NCI-H446 (cell line): ENCODE measurements around the gene APOE.
A peak's percentile ranks its signal among the peaks of the same experiment; 100 is the strongest.
"Not testable (repeated sequence)": the region's sequence is repeated elsewhere in the genome, so short reads cannot be mapped to it uniquely, and the experiment has no call there.

Source experiments
- DNase-seq, 2 experiments: peaks; one replicate each; lab custom pipeline; 2025; lab: John Stamatoyannopoulos, UW

The APOE gene

DNA sequence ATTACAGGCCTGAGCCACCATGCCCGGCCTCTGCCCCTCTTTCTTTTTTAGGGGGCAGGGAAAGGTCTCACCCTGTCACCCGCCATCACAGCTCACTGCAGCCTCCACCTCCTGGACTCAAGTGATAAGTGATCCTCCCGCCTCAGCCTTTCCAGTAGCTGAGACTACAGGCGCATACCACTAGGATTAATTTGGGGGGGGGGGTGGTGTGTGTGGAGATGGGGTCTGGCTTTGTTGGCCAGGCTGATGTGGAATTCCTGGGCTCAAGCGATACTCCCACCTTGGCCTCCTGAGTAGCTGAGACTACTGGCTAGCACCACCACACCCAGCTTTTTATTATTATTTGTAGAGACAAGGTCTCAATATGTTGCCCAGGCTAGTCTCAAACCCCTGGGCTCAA, 4.2 kb downstream of the APOE start:
- no peak for DNase-seq

DNA sequence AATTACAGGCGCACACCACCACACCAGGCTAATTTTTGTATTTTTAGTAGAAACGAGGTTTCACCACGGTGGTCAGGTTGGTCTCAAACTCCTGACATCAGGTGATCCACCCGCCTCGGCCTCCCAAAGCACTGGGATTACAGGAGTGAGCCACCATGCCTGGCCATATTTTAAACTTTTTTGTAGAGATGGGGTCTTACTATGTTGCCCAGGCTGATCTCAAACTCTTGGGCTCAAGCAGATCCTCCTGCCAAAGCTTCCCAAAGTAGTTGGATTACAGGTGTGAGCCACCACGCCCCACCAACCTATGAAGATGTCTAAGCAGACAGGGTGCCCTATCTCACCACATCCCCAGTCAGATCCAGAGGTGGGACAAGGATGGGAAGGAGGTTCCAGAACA, 6.3 kb downstream of the APOE start:
- DNase-seq = not testable (repeated sequence)

DNA sequence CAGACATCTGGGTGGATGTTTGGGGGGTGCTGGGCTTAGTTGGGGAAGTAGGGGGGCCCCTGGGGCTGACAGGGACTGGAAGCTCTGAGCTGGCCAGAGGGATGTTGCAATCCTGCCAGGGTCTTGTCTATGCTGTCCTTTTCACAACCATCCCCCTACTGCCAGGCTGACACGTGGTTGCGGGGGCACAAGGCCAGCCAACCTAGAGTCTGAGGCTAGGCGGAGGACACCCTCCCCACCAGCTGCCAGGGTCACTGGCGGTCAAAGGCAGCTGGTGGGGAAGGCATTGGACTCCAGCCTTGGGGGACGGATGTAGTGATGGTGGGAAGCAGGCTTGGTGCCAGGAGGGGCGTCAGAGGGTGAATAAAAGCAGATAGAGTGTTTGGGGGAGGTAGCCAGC, 7.3 kb downstream of the APOE start:
- DNase-seq = peak in 1 of 2 experiments; percentile 67

DNA sequence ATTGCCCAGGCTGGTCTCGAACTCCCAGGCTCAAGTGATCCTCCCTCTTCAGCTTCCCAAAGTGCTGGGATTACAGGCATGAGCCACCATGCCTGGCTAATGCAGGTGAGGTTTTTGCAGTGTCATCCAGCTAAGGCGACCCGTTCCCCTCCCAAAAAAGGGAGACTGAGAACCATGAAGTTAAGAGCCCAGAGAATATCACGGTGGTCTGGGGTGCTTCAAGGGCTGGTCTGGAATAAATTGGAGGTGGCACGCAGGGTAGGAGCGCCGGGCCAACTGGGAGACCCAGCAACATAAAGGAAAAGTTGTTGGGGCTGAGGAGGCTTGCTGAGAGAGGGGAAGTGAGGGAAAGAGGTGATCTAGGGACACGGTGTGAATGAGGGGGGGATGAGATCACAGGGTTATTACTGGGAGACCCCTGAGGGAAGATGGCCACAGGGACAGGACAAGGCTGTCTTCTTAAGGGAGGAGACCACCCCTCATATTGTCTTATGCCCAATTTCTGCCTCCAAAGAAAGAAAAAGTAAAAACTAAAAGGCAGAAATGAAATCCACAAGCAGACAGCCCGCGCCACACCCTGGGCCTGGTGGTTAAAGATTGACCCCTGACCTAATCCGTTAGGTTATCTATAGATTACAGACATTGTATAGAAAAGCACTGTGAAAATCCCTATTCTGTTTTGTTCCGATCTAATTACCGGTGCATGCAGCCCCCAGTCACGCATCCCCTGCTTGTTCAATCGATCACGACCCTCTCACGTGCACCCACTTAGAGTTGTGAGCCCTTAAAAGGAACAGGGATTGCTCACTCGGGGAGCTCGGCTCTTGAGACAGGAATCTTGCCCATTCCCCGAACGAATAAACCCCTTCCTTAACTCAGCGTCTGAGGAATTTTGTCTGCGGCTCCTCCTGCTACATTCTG, 8.2 kb downstream of the APOE start:
- not testable (repeated sequence) for DNase-seq

DNA sequence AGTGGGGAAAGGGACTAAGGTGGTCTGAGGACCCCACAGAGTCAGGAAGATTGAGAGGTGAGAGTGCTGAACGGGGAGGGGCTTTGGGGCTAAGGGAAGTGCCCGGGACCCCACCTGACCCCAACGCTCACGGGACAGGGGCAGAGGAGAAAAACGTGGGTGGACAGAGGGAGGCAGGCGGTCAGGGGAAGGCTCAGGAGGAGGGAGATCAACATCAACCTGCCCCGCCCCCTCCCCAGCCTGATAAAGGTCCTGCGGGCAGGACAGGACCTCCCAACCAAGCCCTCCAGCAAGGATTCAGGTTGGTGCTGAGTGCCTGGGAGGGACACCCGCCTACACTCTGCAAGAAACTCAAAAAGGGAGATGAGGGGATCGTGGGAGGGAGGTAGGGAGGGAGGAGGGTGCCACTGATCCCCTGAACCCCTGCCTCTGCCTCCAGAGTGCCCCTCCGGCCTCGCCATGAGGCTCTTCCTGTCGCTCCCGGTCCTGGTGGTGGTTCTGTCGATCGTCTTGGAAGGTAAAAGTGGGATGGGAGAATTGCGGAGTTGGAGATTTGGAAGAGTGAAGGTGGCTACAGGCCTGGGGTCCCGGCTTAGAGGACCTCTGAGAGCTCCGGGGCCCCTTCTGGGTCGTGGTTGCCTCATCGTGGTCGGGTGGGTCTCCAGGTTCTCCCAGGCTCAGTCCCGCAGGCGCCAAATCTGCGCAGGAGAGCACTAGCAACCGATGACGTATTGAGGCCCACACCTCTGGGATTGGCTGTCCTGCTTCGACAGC, 9.0 kb downstream of the APOE start, which contains the start of gene APOC1:
TSS of gene APOC1 (plus strand) at position 176 of the 774 bp plus-strand sequence. CDS start at position 460, 284 bp downstream.
- peak; percentile 81 to 91 for DNase-seq

DNA sequence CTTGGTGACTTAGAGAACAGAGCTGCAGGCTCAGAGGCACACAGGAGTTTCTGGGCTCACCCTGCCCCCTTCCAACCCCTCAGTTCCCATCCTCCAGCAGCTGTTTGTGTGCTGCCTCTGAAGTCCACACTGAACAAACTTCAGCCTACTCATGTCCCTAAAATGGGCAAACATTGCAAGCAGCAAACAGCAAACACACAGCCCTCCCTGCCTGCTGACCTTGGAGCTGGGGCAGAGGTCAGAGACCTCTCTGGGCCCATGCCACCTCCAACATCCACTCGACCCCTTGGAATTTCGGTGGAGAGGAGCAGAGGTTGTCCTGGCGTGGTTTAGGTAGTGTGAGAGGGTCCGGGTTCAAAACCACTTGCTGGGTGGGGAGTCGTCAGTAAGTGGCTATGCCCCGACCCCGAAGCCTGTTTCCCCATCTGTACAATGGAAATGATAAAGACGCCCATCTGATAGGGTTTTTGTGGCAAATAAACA, 18.7 kb downstream of the APOE start:
- DNase-seq = no peak

DNA sequence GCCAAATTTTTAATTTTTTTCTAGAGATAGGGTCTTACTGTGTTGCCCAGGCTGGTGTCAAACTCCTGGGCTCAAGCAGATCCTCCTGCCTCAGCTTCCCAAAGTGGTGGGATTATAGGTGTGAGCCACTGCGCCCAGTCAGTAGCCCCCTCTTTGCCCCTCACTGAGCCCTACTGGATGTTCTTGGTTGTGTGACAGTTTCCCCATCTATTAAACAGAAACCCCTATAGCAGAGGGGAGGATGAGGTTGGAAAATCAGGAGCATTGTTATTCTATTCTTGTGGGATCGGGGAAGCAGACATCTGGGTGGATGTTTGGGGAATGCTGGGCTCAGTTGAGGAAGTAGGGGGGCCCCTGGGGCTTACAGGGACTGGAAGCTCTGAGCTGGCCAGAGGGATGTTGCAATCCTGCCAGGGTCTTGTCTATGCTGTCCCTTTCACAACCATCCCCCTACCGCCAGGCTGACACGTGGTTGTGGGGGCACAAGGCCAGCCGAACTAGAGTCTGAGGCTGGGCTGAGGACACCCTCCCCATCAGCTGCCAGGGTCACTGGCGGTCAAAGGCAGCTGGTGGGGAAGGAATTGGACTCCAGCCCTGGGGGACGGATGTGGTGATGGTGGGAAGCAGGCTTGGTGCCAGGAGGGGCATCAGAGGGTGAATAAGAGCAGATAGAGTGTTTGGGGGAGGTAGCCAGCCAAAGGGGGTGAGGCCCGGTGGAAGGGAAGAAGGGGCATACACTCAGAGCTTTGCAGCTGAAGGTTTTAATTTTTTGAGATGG, 19.7 kb downstream of the APOE start:
- DNase-seq = peak in 1 of 2 experiments; percentile 32

DNA sequence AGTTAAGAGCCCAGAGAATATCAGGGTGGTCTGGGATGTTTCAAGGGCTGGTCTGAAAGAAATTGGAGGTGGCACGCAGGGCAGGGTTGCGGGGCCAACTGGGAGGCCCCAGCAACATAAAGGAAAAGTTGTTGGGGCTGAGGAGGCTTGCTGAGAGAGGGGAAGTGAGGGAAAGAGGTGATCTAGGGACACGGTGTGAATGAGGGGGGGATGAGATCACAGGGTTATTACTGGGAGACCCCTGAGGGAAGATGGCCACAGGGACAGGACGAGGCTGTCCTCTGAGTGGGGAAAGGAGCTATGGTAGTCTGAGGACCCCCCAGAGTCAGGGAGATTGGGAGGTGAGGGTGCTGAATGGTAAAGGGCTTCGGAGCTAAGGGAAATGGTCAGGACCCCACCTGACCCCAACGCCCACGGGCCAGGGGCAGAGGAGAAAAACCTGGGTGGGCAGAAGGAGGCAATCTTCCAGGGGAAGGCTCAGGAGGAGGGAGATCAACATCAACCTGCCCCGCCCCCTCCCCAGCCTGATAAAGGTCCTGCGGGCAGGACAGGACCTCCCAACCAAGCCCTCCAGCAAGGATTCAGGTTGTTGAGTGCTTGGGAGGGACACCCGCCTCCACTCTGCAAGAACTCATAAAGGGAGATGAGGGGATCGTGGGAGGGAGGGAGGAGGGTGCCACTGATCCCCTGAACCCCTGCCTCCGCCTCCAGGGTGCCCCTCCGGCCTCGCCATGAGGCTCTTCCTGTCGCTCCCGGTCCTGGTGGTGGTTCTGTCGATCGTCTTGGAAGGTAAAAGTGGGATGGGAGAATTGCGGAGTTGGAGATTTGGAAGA, 20.9 kb downstream of the APOE start:
- not testable (repeated sequence) for DNase-seq

DNA sequence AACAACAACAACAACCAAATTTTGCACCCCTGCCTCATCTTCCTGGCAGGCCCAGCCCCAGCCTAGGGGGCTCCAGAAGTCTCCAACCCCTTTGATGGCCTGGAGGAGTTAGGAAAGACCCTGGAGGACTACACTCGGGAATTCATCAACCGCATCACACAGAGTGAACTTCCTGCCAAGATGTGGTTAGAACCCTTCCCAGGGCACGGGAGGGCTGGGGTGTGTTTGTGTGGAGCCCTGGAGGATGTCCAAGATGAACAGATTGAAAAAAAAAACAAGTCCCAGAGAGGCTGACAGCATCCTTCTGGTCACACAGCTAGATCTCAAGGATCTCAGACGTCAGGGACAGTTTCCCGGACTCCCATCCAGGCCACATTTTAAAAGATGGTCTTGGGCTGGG, 22.1 kb downstream of the APOE start:
- DNase-seq = peak; percentile 39 to 79

DNA sequence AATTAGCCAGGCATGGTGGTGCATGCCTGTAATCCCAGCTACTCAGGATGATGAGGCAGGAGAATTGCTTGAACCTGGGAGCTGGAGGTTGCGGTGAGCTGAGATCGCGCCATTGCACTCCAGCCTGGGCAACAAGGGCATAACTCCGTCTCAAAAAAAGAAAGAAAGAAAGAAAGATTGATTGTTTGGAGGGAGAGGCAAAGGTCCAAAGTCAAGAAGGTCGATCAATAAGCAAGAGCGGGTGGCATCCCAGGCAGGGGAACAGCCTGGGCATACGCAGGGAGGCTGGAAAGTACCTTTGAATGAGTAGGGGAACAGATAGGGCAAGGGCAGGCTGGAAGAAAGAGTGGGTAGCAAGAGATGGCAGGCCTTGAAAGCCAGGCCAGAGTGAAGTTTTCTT, 24.5 kb downstream of the APOE start:
- DNase-seq = no peak

DNA sequence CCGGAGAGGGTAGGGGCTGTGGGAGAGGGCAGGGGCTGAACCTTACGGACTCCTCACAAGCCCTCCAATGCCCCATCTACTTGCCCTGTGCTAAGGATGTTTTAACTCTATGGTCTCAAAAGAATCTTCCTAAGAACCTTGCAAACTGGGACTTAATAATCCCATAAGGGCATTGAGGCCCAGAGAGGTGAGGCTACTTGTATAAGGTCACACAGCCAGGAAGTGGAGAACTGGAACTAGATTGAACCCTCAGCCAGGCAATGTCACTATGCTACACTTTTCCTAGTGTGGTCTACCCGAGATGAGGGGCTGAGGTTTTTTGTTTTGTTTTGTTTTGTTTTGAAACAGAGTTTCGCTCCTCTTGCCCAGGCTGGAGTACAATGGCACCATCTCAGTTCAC, 25.9 kb downstream of the APOE start:
- DNase-seq = no peak

DNA sequence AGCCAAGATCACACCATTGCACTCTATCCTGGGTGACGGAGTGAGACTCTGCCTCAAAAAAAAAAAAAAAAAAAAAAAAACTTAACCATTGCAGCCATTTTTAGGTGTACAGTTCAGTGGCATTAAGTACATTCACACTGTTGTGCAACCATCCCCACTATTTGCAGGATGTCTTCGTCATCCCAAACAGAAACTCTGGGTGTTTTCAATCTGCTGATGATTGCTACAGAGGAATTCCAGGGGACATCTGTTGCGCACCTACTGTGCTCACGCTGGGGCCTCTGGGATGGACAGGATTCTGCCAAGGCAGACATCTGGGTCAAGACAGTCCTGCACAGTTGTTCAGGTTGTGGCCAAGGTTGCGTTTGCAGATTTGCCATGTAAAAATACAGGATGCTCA, 34.1 kb downstream of the APOE start:
- no peak for DNase-seq

DNA sequence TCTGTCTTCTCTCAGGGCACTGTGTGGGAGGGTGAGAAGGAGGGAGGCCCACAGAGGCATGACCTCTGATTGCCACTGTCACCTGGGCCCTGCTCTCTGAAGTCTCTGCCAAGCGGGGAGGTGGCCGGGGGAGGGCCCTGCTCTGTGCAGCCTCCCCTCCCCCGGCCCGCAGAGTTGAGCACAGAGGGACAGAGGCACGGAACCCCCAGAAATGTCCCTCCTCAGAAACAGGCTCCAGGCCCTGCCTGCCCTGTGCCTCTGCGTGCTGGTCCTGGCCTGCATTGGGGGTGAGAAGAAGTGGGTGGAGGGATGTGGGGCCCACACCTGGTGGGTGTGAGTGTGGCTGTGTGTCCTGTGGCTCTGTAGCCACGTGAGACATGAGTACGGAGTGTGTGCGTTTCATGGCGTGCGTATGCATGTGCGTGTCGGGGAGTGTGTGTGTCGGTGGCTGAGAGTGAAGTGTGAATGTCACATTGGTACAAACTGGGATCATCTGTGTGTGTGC, 36.5 kb downstream of the APOE start, which contains the start of gene APOC4:
TSS of gene APOC4 (plus strand) at position 171 of the 505 bp plus-strand sequence. CDS start at position 212, 41 bp downstream.
- DNase-seq = no peak

DNA sequence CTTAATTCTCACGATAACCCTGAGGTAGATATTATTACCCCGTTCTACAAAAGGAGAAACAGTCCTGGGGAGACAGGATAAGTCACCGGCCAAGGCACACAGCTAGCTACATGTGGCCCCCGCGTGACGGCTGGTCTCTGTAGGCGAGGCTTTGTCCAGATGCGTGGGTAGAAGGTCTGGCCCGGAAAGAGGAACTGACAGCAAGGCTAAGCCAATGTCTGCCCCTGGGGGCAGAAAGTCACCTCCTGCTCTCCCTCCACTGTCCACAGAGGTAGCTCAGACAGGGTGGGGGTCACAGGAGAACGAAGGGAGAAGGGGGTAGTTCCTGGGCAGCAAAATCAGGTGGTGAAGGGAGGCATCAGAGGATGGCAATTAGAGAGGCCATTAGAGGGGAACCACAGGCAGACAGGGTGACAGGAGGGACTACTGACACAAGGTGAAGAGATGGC, 38.2 kb downstream of the APOE start:
- DNase-seq = no peak

DNA sequence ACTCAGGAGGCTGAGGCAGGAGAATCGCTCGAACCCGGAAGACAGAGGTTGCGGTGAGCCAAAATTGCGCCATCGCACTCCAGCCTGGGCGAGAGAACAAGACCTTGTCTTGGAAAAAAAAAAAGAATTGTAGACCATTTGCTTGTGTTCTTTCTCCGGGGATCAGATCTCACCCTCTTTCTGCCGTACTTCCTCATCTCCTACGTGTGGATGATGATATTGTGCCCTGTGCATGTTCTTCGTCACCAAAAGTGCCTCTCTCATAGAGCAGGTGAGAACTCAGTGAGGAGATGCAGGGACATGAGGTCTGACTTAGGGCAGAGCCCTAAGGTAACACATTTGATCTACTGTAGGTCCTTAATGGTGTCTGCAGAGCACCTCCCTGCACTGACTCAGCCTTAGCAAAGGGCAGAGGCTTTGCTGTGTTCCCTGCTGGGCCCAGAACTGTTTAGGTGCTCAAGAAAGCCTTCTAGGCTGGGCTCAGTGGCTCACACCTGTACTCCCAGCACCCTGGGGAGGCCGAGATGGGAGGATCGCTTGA, 41.5 kb downstream of the APOE start:
- no peak for DNase-seq

DNA sequence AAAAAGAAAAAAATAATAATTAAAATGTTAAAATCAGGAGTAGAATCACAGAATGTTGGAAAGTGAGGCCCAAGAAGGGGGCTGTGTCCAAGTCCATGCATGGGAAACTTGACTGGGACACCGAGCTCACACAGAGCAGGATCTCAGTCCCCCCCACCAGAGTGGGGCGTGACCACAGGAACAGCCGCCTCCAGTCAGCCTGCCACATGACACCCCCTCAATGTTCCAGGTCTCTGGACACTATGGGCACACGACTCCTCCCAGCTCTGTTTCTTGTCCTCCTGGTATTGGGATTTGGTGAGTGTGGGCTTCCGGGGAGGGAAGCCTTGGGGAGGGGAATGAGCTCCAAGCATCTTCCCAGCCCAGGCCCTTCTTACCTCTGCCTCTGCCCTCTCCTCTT, 42.6 kb downstream of the APOE start:
- DNase-seq = no peak

DNA sequence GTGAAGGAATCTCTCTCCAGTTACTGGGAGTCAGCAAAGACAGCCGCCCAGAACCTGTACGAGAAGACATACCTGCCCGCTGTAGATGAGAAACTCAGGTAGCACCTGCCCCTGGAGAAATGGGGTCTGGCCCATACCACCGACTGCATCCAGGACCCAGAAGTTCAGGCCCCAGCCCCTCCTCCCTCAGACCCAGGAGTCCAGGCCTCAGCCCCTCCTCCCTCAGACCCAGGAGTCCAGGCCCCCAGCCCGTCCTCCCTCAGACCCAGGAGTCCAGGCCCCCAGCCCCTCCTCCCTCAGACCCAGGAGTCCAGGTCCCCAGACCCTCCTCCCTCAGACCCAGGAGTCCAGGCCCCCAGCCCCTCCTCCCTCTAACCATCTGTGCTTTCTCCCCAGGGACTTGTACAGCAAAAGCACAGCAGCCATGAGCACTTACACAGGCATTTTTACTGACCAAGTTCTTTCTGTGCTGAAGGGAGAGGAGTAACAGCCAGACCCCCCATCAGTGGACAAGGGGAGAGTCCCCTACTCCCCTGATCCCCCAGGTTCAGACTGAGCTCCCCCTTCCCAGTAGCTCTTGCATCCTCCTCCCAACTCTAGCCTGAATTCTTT, 43.3 kb downstream of the APOE start:
- peak in 1 of 2 experiments; percentile 4 for DNase-seq

DNA sequence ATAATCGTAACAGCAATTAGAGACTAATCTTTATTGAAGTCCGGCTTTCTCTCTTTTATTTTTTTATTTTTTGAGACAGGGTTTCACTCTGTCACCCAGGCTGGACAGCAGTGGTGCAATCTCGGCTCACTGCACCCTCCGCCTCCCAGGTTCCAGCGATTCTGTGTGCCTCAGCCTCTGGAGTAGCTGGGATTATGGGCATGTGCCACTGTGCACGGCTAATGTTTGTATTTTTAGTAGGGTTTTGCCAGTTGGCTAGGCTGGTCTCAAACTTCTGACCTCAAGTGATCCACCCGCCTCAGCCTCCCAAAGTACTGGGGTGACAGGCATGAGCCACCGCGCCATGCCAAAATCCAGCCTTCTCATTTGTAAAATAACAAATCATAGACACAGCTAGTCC, 44.0 kb downstream of the APOE start:
- DNase-seq = no peak

DNA sequence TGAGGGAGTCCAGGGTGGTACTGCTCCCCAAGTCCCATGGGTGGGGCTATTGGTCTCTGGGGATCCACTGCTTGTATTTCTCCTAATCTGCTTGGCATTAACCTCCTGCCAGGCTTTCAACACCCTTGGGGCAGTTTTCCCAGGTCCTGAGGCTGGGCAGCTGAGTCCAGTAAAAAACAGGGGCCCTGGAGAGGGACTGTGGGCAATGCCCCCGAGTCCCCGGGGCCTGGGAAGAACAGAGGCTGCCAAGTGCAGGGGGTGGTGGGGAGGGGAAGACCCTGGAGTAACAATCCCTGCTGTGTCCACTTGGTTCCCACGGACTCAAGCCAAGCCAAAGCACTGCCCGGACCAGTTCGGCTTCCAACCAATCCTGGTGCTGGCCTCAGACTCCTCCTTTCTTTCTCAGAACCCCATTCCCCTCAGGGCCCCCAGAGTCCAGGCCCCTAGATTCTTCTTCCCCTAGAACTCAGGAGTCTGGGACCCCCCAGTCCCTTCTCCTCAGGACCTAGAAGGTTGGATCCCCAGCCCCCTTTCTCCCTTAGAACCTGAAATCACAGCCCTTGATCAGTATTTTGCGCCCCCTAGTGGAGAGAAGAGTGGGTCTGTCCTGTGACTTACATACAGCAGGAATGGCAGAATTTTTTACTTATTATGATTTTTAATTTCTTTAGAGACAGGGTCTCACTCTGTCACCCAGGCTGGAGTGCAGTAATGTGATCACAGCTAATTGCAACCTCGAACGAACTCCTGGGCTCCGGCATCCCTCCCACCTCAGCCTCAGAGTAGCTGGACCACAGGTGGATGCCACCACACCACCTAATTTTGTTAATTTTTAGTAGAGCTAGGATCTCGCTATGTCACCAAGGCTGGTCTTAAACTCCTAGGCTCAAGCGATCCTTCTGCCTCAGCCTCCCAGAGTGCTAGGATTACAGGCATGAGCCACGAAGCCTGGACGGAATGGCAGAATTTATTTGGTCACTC, 45.9 kb downstream of the APOE start:
- peak; percentile 74 to 90 for DNase-seq
